H1 (cell line): ENCODE measurements around the gene ATP2A3. TPM values are rescaled to one million over a fixed set of nuclear protein-coding genes. Genes with fewer than 3 reads are reported as not detected.
A peak's percentile ranks its signal among the peaks of the same experiment; 100 is the strongest.

ENCODE experiments used
- CTCF ChIA-PET: fragments of 300-600 bp; sonication (Branson Sonifier 250); formaldehyde crosslinking; loops from one replicate; lab custom pipeline; 2021; ENCODE audit not compliant: partially characterized antibody; lab: Charles Lee
- POLR2A ChIA-PET: fragments of 300-600 bp; sonication (Branson Sonifier 250); formaldehyde crosslinking; loops from one replicate; lab custom pipeline; 2021; ENCODE audit warnings: inconsistent platforms; ENCODE audit not compliant: partially characterized antibody; lab: Charles Lee
- DNase-seq, 2 experiments: peaks; one replicate each; pipeline versions ENCODE4 v3.0.0 to v3.0.0-alpha.2; 2010 to 2022; ENCODE audit warnings: low spot score in 2 of 2, low read depth in 1 of 2, mixed read lengths in 1 of 2
- FAIRE-seq: peaks from 2 replicates; lab custom pipeline; 2011; peaks lifted over from hg19 to GRCh38; lab: Jason Lieb, UNC
- H2AFZ ChIP-seq: 2 replicates; pipeline ENCODE4 v1.8.1; 2012; ENCODE audit warnings: low read length, inconsistent platforms
- H2AK5ac ChIP-seq: 2 replicates; pipeline ENCODE4 v1.6.1; 2013; ENCODE audit warnings: low read depth, low read length
- H2BK120ac ChIP-seq: replicated peaks from 2 replicates; pipeline ENCODE3; 2013; ENCODE audit warnings: low read depth, low read length, inconsistent platforms
- H2BK12ac ChIP-seq: 2 replicates; pipeline ENCODE4 v1.6.1; 2013; ENCODE audit warnings: low read depth, low read length
- H2BK15ac ChIP-seq: 2 replicates; pipeline ENCODE4 v1.6.1; 2013; ENCODE audit warnings: low read length
- H2BK20ac ChIP-seq: 2 replicates; pipeline ENCODE4 v1.6.1; 2013; ENCODE audit warnings: low read length
- H2BK5ac ChIP-seq: 2 replicates; pipeline ENCODE4 v1.6.1; 2013; ENCODE audit warnings: low read depth, low read length
- H3K14ac ChIP-seq: 2 replicates; pipeline ENCODE4 v1.6.1; 2013; ENCODE audit warnings: inconsistent platforms; ENCODE audit not compliant: insufficient read length
- H3K18ac ChIP-seq: 2 replicates; pipeline ENCODE4 v1.6.1; 2013; ENCODE audit warnings: low read length; ENCODE audit errors: extremely low read depth
- H3K23ac ChIP-seq: 2 replicates; pipeline ENCODE4 v1.6.1; 2013; ENCODE audit warnings: inconsistent platforms; ENCODE audit not compliant: insufficient read length
- H3K23me2 ChIP-seq: 2 replicates; pipeline ENCODE4 v1.6.1; 2013; ENCODE audit warnings: low read depth, low read length
- H3K27ac ChIP-seq: 2 replicates; pipeline ENCODE4 v1.6.1; 2011; ENCODE audit warnings: low read depth, low read length, inconsistent platforms
- H3K27me3 ChIP-seq, 4 experiments: replicated peaks in 1 of 4; 1 replicate in 1 of 4; 2 replicates in 3 of 4; pipeline versions ENCODE4 v1.6.1 to v1.8.1; 2011 to 2013; ENCODE audit warnings: low read length in 3 of 4, mild to moderate bottlenecking in 3 of 4, inconsistent platforms in 2 of 4, mixed read lengths in 2 of 4, moderate library complexity in 1 of 4; ENCODE audit not compliant: control insufficient read depth in 3 of 4, insufficient read depth in 3 of 4; ENCODE audit errors: extremely low read depth in 1 of 4
- H3K36me3 ChIP-seq, 4 experiments: 2 replicates each; pipeline versions ENCODE4 v1.6.1 to v1.8.1; 2011 to 2013; ENCODE audit warnings: mild to moderate bottlenecking in 4 of 4, low read length in 3 of 4, moderate library complexity in 2 of 4, control low read depth in 1 of 4, inconsistent platforms in 1 of 4; ENCODE audit not compliant: insufficient read depth in 4 of 4, control insufficient read depth in 2 of 4
- H3K4ac ChIP-seq: replicated peaks from 2 replicates; pipeline ENCODE3; 2013; ENCODE audit warnings: low read length, low read depth, mixed read lengths, inconsistent platforms; ENCODE audit not compliant: insufficient read length
- H3K4me1 ChIP-seq, 4 experiments: replicated peaks in 1 of 4; 1 replicate in 1 of 4; 2 replicates in 3 of 4; pipeline versions ENCODE4 v1.6.1 to v1.8.1; 2011 to 2013; ENCODE audit warnings: low read length in 3 of 4, inconsistent platforms in 2 of 4, mixed read lengths in 1 of 4; ENCODE audit not compliant: insufficient read depth in 4 of 4, control insufficient read depth in 3 of 4
- H3K4me2 ChIP-seq, 2 experiments: 2 replicates each; pipeline versions ENCODE4 v1.6.1 to v1.8.1; 2011 to 2013; ENCODE audit warnings: low read depth in 2 of 2, low read length in 2 of 2, control low read depth in 1 of 2, inconsistent platforms in 1 of 2, mild to moderate bottlenecking in 1 of 2; ENCODE audit not compliant: insufficient read depth in 1 of 2
- H3K4me3 ChIP-seq, 4 experiments: fragments of 200-600, 300-600 bp in 1 of 4; sonication (generic), shearing (Covaris generic), sonication (Bioruptor Twin) in 1 of 4; 2 replicates each; pipeline versions ENCODE4 v1.5.1 to v1.8.1; 2011 to 2016; ENCODE audit warnings: low read length in 4 of 4, low read depth in 3 of 4, control low read depth in 2 of 4, inconsistent platforms in 2 of 4, mild to moderate bottlenecking in 2 of 4, mixed read lengths in 1 of 4, moderate library complexity in 1 of 4; ENCODE audit not compliant: insufficient read depth in 2 of 4; ENCODE audit errors: extremely low read depth in 1 of 4
- H3K56ac ChIP-seq: replicated peaks from 2 replicates; pipeline ENCODE3; 2013; ENCODE audit warnings: low read depth, mild to moderate bottlenecking, mixed read lengths, low read length, inconsistent platforms; ENCODE audit not compliant: insufficient read length
- H3K79me1 ChIP-seq: 2 replicates; pipeline ENCODE4 v1.6.1; 2013; ENCODE audit warnings: low read depth, low read length, control low read depth
- H3K79me2 ChIP-seq, 2 experiments: 2 replicates each; pipeline versions ENCODE4 v1.6.1 to v1.8.1; 2012 to 2013; ENCODE audit warnings: low read length in 2 of 2, mild to moderate bottlenecking in 2 of 2, inconsistent platforms in 1 of 2; ENCODE audit not compliant: insufficient read depth in 2 of 2, control insufficient read depth in 1 of 2
- H3K9ac ChIP-seq, 4 experiments: replicated peaks in 1 of 4; 1 replicate in 1 of 4; 2 replicates in 3 of 4; pipeline versions ENCODE4 v1.6.1 to v1.8.1; 2011 to 2013; ENCODE audit warnings: low read depth in 3 of 4, low read length in 3 of 4, control low read depth in 2 of 4, mild to moderate bottlenecking in 2 of 4, moderate library complexity in 2 of 4, inconsistent platforms in 1 of 4; ENCODE audit errors: extremely low read depth in 1 of 4
- H3K9me3 ChIP-seq, 2 experiments: 2 replicates each; pipeline versions ENCODE4 v1.6.1 to v1.8.1; 2012 to 2013; ENCODE audit warnings: mild to moderate bottlenecking in 2 of 2, moderate library complexity in 2 of 2, control low read depth in 1 of 2, inconsistent platforms in 1 of 2, low read depth in 1 of 2, low read length in 1 of 2, mixed read lengths in 1 of 2; ENCODE audit not compliant: insufficient read depth in 2 of 2
- H4K20me1 ChIP-seq, 2 experiments: replicated peaks in 1 of 2; 2 replicates each; pipeline versions ENCODE3 to v1.8.1; 2011 to 2013; ENCODE audit warnings: inconsistent platforms in 2 of 2, low read length in 2 of 2, mild to moderate bottlenecking in 1 of 2; ENCODE audit not compliant: insufficient read depth in 2 of 2, control insufficient read depth in 1 of 2
- H4K5ac ChIP-seq: 2 replicates; pipeline ENCODE4 v1.6.1; 2013; ENCODE audit warnings: low read length, low read depth, mixed read lengths, inconsistent platforms; ENCODE audit not compliant: insufficient read length
- H4K8ac ChIP-seq: 2 replicates; pipeline ENCODE4 v1.8.0; 2013; ENCODE audit warnings: mild to moderate bottlenecking, moderate library complexity, low read length, inconsistent platforms; ENCODE audit not compliant: insufficient read depth; ENCODE audit errors: extremely low read depth
- H4K91ac ChIP-seq: replicated peaks from 2 replicates; pipeline ENCODE3; 2013; ENCODE audit warnings: low read length, mixed read lengths, inconsistent platforms; ENCODE audit not compliant: insufficient read length
- BRCA1 ChIP-seq: IDR thresholded peaks from 2 replicates; pipeline ENCODE4 v1.6.1; 2012; ENCODE audit warnings: low read depth, low read length, improper control_type of control experiment
- CTCF ChIP-seq, 3 experiments: IDR thresholded peaks; 1 replicate in 2 of 3; 2 replicates in 1 of 3; pipeline versions ENCODE4 v1.5.1 to v1.6.1; 2011; ENCODE audit warnings: low read length in 3 of 3, mild to moderate bottlenecking in 3 of 3, inconsistent platforms in 2 of 3, low read depth in 1 of 3, moderate library complexity in 1 of 3; ENCODE audit not compliant: insufficient read depth in 1 of 3; ENCODE audit errors: control extremely low read depth in 1 of 3
- RAD21 ChIP-seq, 2 experiments: IDR thresholded peaks in 1 of 2; conservative IDR thresholded peaks in 1 of 2; 2 replicates each; pipeline ENCODE4 v1.6.1; 2011; ENCODE audit warnings: low read depth in 2 of 2, low read length in 2 of 2, improper control_type of control experiment in 1 of 2, inconsistent platforms in 1 of 2, mild to moderate bottlenecking in 1 of 2, moderate library complexity in 1 of 2
- SP1 ChIP-seq: IDR thresholded peaks from 2 replicates; pipeline ENCODE4 v1.6.1; 2011; ENCODE audit warnings: low read depth, low read length
- SP4 ChIP-seq: IDR thresholded peaks from 2 replicates; pipeline ENCODE4 v1.6.1; 2012; ENCODE audit warnings: low read length, inconsistent platforms
- TBP ChIP-seq: IDR thresholded peaks from 2 replicates; pipeline ENCODE4 v1.6.1; 2011; ENCODE audit warnings: low read depth, low read length, improper control_type of control experiment
- TEAD4 ChIP-seq: IDR thresholded peaks from 2 replicates; pipeline ENCODE4 v1.6.1; 2012; ENCODE audit warnings: low read depth, low read length, inconsistent platforms, mixed read lengths
- WGBS, 2 experiments: shearing (Covaris generic) in 1 of 2; methylation state at CpG; one replicate each; pipeline versions ENCODE4 v1.1.6 to v1.1.7; 2013 to 2015; ENCODE audit warnings: low lambda C conversion rate in 2 of 2, mixed read lengths in 2 of 2, inconsistent platforms in 1 of 2, low coverage in 1 of 2, missing lambda C conversion rate in 1 of 2; ENCODE audit not compliant: insufficient replicate concordance in 2 of 2, insufficient coverage in 1 of 2, insufficient read length in 1 of 2; ENCODE audit errors: extremely low coverage in 1 of 2, missing lambda C conversion rate in 1 of 2; 5-methylcytosine and 5-hydroxymethylcytosine counted together
- polyA plus RNA-seq, 7 experiments: library from polyadenylated mRNA; depleted of rRNA in 3 of 7; stranded (reverse) in 5 of 7; unstranded in 2 of 7; fragments of >200 nt in 5 of 7; fragments of 200-250 nt in 2 of 7; gene quantifications; 1 replicate in 5 of 7; 2 replicates in 1 of 7; 4 replicates in 1 of 7; pipeline versions ENCODE4 v1.2.1 to v1.2.3, GENCODE V29; 2011 to 2013; ENCODE audit warnings: missing spikeins in 2 of 7, mixed read lengths in 2 of 7
- total RNA-seq: library from RNA; stranded (reverse); fragmentation: NEBNext Ultra II Directional; extraction: Animal tissue kit (Norgen Biotek cat#: 25700); gene quantifications from 2 replicates; pipeline ENCODE4 v1.2.1, GENCODE V29; 2021

Gene ATP2A3
- total and polyA plus RNA-seq, 2 of the 8 experiments (the other 6 are each of a cell fraction or from before 2014, with no cell fraction given): 18.4 to 32.5 TPM

GRCh38 chr17:3944485-3945388 lies 19.5 kb downstream of the ATP2A3 start:
- no peaks in the 10 kb centered on the region for H3K9me3 ChIP-seq
- no peak overlapping the region for H3K14ac ChIP-seq
- no peaks in the 10 kb centered on the region for H4K20me1 ChIP-seq
- peak; percentile 50 to 97 for DNase-seq
- peak overlapping the region; percentile 51 for H4K5ac ChIP-seq
- peak overlapping the region; percentile 61; the same call in 1 of the 2 replicates for H2AFZ ChIP-seq
- H4K91ac ChIP-seq: peak overlapping the region; percentile 85
- H3K4me3 ChIP-seq: peak overlapping the region; percentile 35 to 65 (median 44)
- peaks cover 0 to 8% (median 1%) of the 10 kb centered on the region in 4 experiments; a peak in 2 of 7 replicates for H3K4me1 ChIP-seq
- H3K27ac ChIP-seq: no peak overlapping the region
- no peaks in the 10 kb centered on the region for H3K79me2 ChIP-seq
- H2BK20ac ChIP-seq: no peak overlapping the region
- 18% methylated on average over 35 of the region's 68 CpGs; no CpG with 5 or more reads in 1 of the 2 experiments for WGBS, 2 experiments
- H2BK120ac ChIP-seq: no peak overlapping the region
- no peak overlapping the region; the same call in 1 of the 2 replicates for H2BK5ac ChIP-seq
- H3K36me3 ChIP-seq: no peaks in the 10 kb centered on the region
- H3K9ac ChIP-seq: no peak overlapping the region
- H4K8ac ChIP-seq: peak overlapping the region; percentile 92
- 0 out of 2 replicates have a peak overlapping the region, but pooled peaks have one; percentile 81 for H2BK15ac ChIP-seq
- H3K56ac ChIP-seq: no peak overlapping the region
- H3K23ac ChIP-seq: no peak overlapping the region
- no peak overlapping the region for H2BK12ac ChIP-seq
- H3K79me1 ChIP-seq: no peaks in the 10 kb centered on the region; the same call in 1 of the 2 replicates
- H3K4me2 ChIP-seq: peak overlapping the region; percentile 54 to 78
- no peak overlapping the region for H3K4ac ChIP-seq
- peaks cover 6% of the 10 kb centered on the region; the same call in 1 of the 2 replicates for H3K23me2 ChIP-seq
- ChIA-PET POLR2A (interaction anchor here (1.2 kb wide), 1 partner anchor 10 kb away, joined by 3 read pairs; no protein-coding TSS in a partner anchor), CTCF (interaction anchor here (1.0 to 3.4 kb wide), 6 partner anchors 9 to 58 kb away, joined by 3 to 19 read pairs (median 5); no protein-coding TSS in a partner anchor)
- peaks cover 0 to 5% (median 3%) of the 10 kb centered on the region in 4 experiments; a peak in 3 of 7 replicates for H3K27me3 ChIP-seq
- H2AK5ac ChIP-seq: no peak overlapping the region
- peak overlapping the region; percentile 32 for H3K18ac ChIP-seq
- FAIRE-seq: no peak
- TF ChIP-seq TEAD4 (no peak), SP4 (peak; percentile 73; the same call in 1 of the 2 replicates), BRCA1 (no peak), SP1 (0 out of 2 replicates have a peak, but pooled peaks have one; percentile 38), CTCF (IDR thresholded peaks at IDR 0.05; ENCODE audit: control extremely low read depth in 1 of 3, insufficient read depth in 1 of 3, low read depth in 1 of 3, low read length in 3 of 3) (no peak), TBP (no peak), RAD21 (IDR thresholded peaks at IDR 0.05 in 1 of 2, conservative IDR thresholded peaks at IDR 0.05 in 1 of 2; ENCODE audit: low read depth in 2 of 2, low read length in 2 of 2) (no peak)
